Heart left ventricle (tissue), 13 donors: ENCODE measurements around the gene CTSH.

ENCODE experiments used
- CTCF ChIP-seq, 12 donors: fragments of 200-600 bp; sonication (generic) in 4 of 12; IDR thresholded peaks; one replicate each; pipeline versions ENCODE4 v1.5.0 to v1.8.0; 2018 to 2022; ENCODE audit warnings: antibody characterized with exemption in 12 of 12, mild to moderate bottlenecking in 5 of 12
- POLR2A ChIP-seq, 2 donors: fragments of 450-650 bp; IDR thresholded peaks; one replicate each; pipeline ENCODE4 v1.6.1; 2017; ENCODE audit warnings: antibody characterized with exemption in 2 of 2, mild to moderate bottlenecking in 2 of 2, moderate library complexity in 2 of 2
- donor health status: ischemic (EF 13 %, LVEDD 7.1; RV severe dilation, severe dysfunction).
- donor health status: DM: no; HTN: yes; CAD: no.
- donor health status: DM: no; HTN: no; CAD: no.
- donor health status: ischemic (EF 25% LVEDD 6.9; RV normal size, moderate dysfunction).
- donor health status: ischemic (EF 25% LVEDD 5.7; RV mildly dilated, moderate dysfunction).
- donor health status: ischemic (EF 35%, LVEDD 5.7; RV mildly dilated, moderate dysfunction).
- donor health status: nonischemic (EF 11% LVEDD 7.7; RV severe dilation, severe dysfunction).
- donor health status: DM: yes; HTN: yes; CAD: no.
- donor health status: PGD.
- donor health status: ischemic (EF 29% LVEDD 5.4; RV normal size, mild dysfunction).
- donor health status: nonischemic (EF 23%, LVEDD 6.1; RV moderate dilation, normal function).

- TF ChIP-seq POLR2A (IDR thresholded peaks at IDR 0.05) = no peak
- no peak for TF ChIP-seq CTCF (IDR thresholded peaks at IDR 0.05)
These were observed 39.2 kb upstream of the CTSH start for GRCh38 chr15:78984041-78984440.
